ENCODE results near the gene ABR.

GRCh38 chr17:1120596-1121441 is 59.0 kb downstream of the ABR start:
- no peak for TF ChIP-seq JUND (IDR thresholded peaks at IDR 0.05)
- no peak for TF ChIP-seq CTCF (IDR thresholded peaks at IDR 0.05; ENCODE audit: low read depth, low read length, missing input control)
- TF ChIP-seq SP1 (IDR thresholded peaks at IDR 0.05): no peak
- no peak for TF ChIP-seq FOXA1 (IDR thresholded peaks at IDR 0.05)
- no peak for TF ChIP-seq RAD21 (IDR thresholded peaks at IDR 0.05)
- TF ChIP-seq YY1 (IDR thresholded peaks at IDR 0.05): no peak
- no peak for TF ChIP-seq MAX (IDR thresholded peaks at IDR 0.05)
- no peak for TF ChIP-seq REST (IDR thresholded peaks at IDR 0.05)
- TF ChIP-seq ATF3 (IDR thresholded peaks at IDR 0.05): no peak
- no peak for TF ChIP-seq ZBTB33 (IDR thresholded peaks at IDR 0.05)
- TF ChIP-seq GABPA (IDR thresholded peaks at IDR 0.05 in 1 of 2, conservative IDR thresholded peaks at IDR 0.05 in 1 of 2): no peak
- no peak for TF ChIP-seq TAF1 (conservative IDR thresholded peaks at IDR 0.05)

All from liver (tissue), 3 donors.